GM15510 (cell line): ENCODE measurements around the gene CAPS.

Experiments used
- POLR2A ChIP-seq: IDR thresholded peaks from 3 replicates; pipeline ENCODE4 v1.6.1; 2011; ENCODE audit warnings: borderline replicate concordance; ENCODE audit not compliant: insufficient read length; ENCODE audit errors: extremely low read depth

Gene CAPS

DNA sequence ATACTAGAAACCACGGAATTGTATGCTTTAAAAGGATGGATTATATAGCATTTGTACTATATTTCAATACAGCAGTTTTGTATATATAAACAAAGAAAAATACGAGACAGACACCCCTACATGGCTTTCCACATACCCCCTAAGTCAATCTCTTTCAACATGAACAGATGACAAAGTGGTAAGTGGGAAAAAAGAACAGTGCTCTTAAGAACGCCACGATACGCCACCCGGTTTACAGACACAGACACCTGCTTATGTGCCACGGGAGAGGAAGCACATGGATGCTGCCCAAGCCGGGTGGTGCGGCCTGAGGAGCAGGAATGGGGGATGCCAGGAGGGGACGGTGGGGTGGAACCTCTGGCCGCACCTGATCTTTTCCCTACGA, 8.1 kb downstream of the CAPS start:
- no peak for TF ChIP-seq POLR2A

DNA sequence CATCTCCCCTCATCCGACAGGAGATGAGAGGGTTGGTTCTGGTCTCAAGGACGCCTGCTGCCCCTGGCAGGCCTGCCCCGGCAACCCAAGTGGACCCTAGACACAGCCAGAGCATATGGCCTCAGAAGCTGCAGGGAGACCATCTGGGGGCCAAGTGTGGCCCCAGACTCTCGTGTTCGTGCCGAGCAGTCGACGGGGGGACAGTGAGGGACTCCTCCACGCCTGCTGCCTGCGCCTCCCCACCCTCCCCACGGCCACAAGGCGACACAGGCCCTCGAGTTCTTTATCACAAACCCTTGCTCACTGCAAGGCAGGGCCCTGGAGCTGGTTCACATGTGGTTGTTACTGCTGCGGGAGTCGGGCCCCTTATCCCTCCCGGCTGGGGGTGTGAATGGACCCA, 9.3 kb downstream of the CAPS start:
- TF ChIP-seq POLR2A, result no peak

DNA sequence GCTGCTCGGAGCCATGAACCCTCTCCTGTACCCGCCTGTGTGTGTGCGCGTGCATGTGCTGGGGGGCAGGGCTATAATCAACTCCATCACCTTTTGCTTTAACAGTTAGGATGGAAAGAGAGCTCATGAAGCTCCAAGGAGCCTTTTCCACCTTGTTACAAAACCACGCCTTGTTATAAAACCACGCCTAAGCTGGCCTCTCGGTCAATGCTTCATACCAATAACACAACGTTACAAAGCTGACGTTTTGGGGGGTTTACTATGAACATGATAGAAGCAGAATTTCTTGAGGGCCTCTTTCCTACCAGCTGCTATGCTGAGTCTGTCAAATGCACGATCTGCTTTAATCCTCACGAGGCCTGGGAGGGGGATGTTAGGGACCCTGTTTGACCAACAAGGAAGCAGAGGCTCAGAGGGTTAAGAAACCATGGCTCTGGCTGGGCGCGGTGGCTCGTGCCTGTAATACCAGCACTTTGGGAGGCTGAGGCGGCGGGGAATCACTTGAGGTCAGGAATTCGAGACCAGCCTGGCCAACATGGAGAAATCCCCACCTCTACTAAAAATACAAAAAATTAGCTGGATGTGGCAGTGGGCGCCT, 11.9 kb downstream of the CAPS start:
- TF ChIP-seq POLR2A, result no peak

DNA sequence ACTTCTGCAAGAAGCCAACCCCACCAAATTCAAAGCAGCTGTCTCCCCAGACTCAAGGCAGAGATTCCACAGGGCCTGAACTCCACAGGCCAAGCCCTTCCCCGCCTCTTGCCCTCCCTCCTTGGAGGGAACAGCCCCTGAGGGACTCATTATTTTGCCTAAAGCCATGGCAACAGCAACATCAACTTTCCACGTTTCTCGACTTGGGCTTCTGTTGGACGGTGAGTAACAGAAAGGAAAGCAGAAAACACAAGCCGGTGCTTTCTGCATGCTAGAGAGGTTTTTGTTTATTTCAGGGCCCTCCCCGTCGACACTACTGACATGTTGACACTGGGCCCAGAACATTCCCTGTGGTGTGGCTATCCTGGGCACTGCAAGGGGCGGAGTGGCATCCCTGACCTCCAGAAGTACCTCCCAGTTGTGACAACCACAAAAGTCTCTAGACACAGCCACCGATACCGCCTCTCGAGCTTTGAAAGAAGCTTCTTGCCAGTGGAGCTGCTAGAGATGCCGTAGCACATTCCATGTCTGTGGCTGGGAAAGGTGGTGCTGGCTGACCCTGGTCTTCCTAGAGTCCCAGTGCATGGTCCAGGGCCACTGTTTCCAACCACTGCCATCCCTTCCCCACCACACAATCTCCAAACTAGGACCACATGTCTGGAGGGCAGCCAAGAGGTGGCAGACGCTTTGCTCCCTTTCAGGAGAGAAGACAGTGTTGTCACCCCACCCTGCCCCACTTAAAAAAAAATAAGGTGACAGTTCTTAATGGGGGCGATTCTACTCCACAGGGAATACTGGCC, 12.8 kb downstream of the CAPS start:
- no peak for TF ChIP-seq POLR2A

DNA sequence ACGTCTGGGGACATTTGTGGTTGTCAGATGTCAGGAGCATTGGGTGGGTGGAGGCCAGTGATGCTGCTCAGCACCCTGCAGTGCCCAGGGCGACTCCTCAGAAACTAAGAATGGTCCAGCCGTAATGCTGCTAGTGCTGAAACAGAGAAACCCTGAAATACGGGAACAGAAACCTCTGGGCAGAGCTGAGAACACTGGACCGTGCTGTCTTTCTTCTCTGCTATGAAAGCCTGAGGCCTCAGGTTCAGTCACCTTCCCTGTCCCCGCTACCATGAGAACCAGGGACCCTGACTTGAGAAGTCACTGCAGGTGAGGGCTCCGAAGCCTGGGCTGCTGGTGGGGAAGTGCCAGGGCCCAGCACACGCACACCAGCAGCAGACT, 13.4 kb downstream of the CAPS start:
- TF ChIP-seq POLR2A, result no peak

DNA sequence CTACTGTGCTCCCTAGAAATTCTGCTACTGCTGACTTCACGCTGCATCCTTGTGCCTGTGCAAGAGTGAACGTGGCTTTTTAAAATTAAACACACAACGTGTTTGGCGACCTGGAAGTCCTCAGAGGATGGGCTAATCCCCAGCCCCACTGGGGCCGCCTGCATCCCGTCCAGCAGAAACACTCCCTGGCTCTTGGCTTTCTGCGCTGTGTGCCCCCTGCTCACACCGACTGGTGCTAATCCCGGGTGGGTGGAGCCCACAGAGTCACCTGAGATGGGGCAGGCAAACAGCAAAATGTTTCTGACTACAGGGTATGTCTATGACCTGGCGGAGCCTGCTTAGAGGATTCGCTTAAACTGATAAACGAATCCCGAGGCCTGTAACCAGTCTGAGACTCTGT, 15.1 kb downstream of the CAPS start:
- no peak for TF ChIP-seq POLR2A

DNA sequence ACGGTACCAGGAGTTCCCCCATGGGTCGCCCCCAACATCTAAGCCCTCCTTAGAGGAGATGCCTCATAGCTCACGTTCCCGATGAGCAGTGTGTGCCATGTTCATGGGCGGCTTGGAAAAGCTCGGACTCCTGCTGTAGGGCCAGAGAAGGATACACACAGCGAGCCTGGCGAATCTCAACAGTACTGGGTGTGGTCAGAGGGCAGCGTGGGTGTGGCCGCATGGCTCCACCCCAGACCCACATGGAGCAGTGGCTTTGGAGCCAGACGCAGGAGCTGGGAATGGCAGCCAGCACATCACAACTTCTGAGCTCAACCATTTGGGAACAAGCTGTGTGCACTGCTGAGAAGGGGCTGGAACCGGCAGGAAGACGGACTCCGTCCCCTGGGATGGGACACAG, 15.6 kb downstream of the CAPS start:
- no peak for TF ChIP-seq POLR2A

DNA sequence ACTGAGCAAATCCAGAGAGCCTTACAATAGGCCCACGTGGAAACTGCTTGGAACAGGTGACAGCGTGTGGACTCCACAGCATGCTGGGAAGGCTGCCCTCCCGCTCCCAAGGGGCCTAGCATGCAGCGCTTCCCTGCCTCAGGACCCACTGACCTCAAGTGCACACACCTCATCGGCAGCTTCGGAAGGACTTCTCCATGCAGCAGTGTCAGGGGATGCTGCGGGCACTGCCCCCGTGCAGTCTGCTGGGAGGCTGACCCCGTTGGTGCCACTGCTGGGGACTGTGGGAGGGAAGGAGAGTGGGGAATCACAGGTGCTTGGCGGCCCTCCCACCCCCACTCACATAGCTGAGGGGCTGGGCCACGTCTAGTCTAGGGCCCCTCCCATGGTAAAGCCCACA, 17.2 kb downstream of the CAPS start:
- no peak for TF ChIP-seq POLR2A

DNA sequence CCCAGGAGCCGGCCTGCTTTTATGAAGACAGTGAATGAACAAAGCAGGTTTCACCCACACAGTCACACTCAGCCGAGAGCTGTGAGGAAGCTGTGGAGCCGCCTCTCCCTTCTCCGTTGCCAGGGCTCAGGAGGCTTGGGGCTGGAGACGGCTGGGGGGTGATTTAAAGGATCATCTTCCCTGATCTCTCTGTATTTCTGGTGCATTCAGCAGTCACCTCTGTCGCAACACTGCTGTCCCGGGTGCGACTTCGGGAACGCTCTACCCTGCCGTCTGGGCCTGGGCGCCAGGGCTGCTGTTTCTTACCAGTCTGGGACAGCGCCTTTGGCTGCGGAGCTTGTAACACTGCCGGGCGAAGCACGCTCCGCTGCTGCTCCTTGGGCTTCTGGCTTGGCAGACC, 18.1 kb downstream of the CAPS start:
- no peak for TF ChIP-seq POLR2A

DNA sequence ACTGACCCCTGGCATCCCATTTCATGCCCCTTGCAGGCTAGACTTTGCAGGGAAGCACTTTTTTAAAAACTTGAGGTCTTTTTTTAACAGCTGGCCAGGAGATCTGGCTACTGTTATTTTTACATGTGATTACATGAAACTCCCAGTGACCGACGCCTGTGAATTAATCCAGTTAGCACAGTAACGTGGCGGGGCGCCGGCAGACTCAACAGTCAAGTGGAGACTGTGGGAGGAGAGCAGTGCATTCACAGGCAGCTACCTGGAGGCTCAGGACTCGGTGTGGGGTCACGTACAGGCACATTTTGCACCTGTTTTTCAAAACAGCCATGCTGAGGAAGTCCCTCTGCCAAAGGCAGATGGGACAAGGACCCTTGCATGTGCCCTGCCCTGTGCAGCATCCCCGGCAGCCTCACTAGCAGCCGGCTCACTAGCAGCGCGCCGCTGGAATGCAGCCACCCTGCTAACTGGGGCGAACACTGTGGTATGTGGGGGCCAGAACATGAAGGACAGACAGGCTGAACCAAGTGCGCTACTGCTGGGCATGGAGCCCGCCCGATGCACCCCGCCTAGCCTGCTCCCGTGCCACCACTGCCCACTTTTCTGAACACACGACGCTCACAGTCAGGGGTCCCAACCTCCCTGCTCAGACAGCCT, 18.7 kb downstream of the CAPS start:
- TF ChIP-seq POLR2A, result no peak

DNA sequence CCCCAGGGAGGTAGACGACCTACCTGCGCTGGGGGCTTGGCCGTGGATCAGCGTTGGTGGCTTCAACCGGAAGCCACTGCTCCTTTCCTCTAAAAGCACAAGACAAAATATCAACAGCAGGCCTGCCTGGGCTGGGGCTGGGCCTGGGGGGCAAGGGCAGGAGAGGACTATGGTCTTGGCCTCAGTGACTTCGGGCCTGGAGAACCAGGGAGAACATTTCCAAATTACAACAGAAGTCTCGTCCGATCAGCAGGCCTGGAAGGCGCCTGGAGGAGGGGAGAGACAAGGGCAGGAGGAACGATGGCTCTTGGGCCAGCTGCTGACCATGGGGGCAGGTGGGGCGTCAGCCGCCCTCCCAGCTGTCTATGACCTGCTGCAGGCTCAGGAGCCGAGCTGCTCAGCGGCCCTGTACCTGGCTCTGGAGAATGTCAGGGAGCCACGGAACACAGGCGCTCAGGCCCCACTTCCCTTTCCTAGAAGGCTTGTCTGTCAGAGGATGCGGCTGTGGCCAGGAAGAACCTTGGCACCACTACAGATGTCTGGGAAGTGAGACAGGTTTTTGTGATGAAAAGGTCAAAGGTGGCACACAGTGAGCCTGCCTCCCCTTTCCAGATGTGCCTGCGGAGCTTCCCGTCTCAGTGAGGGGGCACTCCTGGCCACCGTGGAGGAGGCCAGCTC, 19.5 kb downstream of the CAPS start:
- TF ChIP-seq POLR2A, result no peak

DNA sequence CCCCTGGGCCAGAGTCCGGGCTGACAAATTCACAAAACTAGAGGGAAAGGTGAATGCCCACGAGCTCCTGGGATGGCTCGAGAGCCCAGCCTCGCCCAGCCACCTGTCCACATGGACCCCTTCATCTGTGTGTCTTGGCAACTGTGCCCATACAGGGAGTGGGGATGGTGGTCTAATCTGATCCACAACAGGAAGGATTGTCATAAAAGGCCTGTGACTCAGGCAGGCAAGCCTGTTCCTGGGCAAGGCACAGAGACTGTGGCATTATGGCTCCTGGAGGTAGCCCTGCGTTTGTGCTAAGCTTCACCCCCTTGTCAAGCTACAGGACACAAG, 20.0 kb downstream of the CAPS start:
- no peak for TF ChIP-seq POLR2A

DNA sequence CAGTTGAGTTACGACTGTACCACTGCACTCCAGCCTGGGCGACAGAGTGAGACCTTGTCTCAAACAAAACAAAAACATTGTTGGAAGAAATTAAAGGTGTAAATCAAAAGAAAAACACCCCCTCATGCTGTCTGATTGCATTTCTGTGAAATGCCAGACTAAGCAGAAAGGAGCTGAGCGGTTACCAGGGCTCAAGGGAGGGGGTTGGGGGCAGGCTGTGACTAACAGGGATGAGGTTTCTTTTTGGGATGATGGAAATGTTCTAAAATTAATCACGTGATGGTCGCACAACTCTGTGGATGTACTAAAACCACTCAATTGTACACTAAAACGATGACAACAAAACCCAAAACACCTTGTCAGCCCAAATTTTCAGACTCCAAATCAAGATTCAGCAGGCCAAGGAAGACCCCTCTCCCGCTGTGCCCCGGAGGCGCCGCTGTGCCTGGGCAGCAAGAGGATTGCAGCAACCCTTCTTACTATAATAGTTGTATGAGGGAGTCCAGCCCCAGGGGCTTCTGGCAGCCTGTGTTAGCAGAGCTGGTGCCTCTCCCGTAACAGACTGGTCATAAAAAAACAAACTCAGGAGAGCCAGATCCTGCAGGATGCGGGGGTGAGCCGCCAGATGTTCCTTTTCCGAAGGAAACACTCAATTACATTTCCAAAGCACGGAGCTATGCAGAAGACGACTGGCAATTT, 20.9 kb downstream of the CAPS start:
- TF ChIP-seq POLR2A, result no peak

DNA sequence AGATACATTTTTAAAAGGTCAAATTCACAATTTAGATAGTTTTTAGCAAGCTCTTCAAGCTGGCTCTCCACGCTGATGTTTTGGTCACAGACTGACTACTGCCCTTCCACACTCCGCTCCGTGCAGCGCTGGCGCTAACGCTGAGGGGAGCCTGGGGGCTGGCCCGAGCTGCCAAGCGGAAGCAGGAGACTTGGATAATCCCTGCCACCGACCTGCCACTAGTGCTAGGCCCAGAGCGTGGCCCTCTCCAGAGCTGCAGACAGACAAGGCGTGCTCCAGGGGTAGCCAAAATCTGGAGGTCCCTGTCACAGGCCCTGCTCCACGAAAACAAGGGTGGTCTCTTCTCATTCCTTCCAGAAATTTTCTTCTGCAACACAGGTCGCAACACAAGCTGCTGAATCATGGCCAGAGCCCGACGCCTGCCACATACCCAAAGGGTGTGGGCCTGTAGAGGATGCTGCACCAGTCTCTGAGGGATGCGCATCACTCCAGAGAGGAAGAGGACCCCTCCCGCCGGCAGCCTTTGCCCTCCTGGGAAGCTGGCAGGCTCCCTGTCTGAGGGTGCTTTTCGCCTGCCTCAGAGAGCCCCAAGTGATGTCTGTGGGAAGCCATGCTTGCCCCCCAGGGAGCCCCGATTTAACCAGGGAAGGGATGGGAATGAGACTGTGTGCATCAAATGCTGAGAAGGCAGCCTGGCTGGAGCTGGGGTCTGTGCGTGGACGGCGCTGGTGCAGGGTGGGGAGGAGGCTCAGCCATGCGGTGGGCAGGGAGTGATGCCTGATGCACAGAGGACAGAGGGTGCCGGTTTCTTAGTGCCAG, 21.6 kb downstream of the CAPS start:
- TF ChIP-seq POLR2A, result no peak
